Measurements from ENCODE around the gene FNDC3B. TPM values are rescaled to one million over a fixed set of nuclear protein-coding genes. Genes with fewer than 3 reads are reported as not detected.
"Not testable (repeated sequence)": the region's sequence is repeated elsewhere in the genome, so short reads cannot be mapped to it uniquely, and the experiment has no call there.

FNDC3B gene
- total and polyA plus RNA-seq, 4 donors = 23.3 to 74.2 (median 32.9) TPM

DNA sequence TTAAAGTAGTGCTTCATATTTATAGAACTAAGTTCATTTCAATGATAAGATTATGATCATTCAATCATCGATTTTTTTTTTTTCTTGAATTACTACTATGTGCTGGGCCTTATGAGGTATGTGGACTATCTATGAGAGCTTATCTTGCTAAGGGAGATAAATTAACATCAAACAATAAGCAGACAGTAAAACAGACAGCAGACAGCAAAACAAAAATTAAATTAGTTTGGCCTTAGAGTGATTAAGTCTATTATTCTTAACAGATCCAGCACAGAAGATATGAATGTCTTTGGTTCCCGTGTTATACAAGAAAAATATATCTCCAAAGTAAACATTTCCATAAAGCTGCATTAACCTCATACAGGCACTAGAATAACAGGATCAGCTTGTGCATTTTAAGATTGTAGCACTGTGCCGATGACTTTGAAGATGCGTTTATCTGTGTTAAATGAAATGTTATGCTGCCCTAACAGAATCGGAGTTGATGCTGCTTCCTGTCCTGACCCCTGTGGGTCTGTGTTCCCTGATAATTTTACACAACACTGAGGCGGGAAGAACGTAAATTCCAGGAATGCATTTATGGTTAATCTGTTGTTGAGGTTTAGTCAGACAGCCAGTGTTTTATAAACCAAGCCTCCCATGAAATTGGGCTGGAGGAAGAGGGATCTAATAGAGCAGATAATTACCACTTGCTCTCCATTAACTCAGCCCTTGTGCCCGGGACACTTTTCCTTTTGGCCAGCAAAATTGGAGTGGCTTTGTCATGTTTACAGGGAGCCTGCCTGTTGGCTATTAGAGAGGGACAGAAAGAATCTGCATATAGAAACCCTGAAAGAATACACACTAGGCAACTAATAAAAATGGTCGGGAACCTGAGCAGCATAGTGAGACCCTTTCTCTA is 328.1 kb downstream of the FNDC3B start:
- no peak overlapping the region for H3K9ac ChIP-seq (ENCODE audit: low read depth in 1 of 2, low read length in 2 of 2)
- H3K4me3 ChIP-seq (ENCODE audit: low read depth in 1 of 3, low read length in 3 of 3) = no peak overlapping the region
- no peaks in the 10 kb centered on the region for H3K9me3 ChIP-seq (ENCODE audit: control insufficient read depth in 4 of 4, low read length in 3 of 4)
- DNase-seq (ENCODE audit: low spot score) = no peak
- 81% methylated on average over 9 of the region's 9 CpGs for WGBS
- no peaks in the 10 kb centered on the region for H3K27me3 ChIP-seq (ENCODE audit: control insufficient read depth in 4 of 4, insufficient read depth in 4 of 4, low read length in 3 of 4)
- H3K27ac ChIP-seq (ENCODE audit: low read depth in 1 of 2, low read length in 2 of 2) = no peak overlapping the region
- peaks cover 0 to 14% (median 8%) of the 10 kb centered on the region in 4 donors for H3K4me1 ChIP-seq (ENCODE audit: control insufficient read depth in 4 of 4, insufficient read depth in 4 of 4, low read length in 3 of 4)
- H3K36me3 ChIP-seq (ENCODE audit: control insufficient read depth in 4 of 4, insufficient read depth in 3 of 4, low read depth in 1 of 4, low read length in 3 of 4) = peaks cover 0 to 27% (median 19%) of the 10 kb centered on the region in 4 donors
- TF ChIP-seq FOXA1 (IDR thresholded peaks at IDR 0.05) (no peak), NR2F2 (IDR thresholded peaks at IDR 0.05) (peak; percentile 40), EGR1 (IDR thresholded peaks at IDR 0.05; ENCODE audit: low read depth in 2 of 2) (no peak)

DNA sequence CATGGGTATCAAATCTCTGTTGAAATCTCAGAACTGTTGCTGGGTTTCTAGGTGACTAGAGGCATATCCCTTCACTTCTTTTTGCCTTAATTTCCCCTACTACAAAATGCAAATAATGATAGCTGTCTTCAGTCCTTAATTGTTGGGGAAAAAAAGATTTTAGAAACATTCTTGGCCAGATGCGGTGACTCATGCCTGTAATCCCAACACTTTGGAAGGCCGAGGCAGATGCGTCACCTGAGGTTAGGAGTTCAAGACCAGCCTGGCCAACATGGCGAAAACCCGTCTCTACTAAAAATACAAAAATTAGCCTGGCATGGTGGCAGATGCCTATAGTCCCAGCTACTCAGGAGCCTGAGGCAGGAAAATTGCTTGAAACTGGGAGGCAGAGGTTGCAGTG is 329.2 kb downstream of the FNDC3B start:
- H3K27me3 ChIP-seq (ENCODE audit: control insufficient read depth in 4 of 4, insufficient read depth in 4 of 4, low read length in 3 of 4); H3K9ac ChIP-seq (ENCODE audit: low read depth in 1 of 2, low read length in 2 of 2); H3K4me3 ChIP-seq (ENCODE audit: low read depth in 1 of 3, low read length in 3 of 3); H3K27ac ChIP-seq (ENCODE audit: low read depth in 1 of 2, low read length in 2 of 2); DNase-seq (ENCODE audit: low spot score); H3K9me3 ChIP-seq (ENCODE audit: control insufficient read depth in 4 of 4, low read length in 3 of 4): not testable (repeated sequence)
- H3K36me3 ChIP-seq (ENCODE audit: control insufficient read depth in 4 of 4, insufficient read depth in 3 of 4, low read depth in 1 of 4, low read length in 3 of 4) = peaks cover 0 to 22% (median 16%) of the 10 kb centered on the region in 4 donors
- 95% methylated on average over 5 of the region's 5 CpGs for WGBS
- peaks cover 0 to 14% (median 8%) of the 10 kb centered on the region in 4 donors for H3K4me1 ChIP-seq (ENCODE audit: control insufficient read depth in 4 of 4, insufficient read depth in 4 of 4, low read length in 3 of 4)

DNA sequence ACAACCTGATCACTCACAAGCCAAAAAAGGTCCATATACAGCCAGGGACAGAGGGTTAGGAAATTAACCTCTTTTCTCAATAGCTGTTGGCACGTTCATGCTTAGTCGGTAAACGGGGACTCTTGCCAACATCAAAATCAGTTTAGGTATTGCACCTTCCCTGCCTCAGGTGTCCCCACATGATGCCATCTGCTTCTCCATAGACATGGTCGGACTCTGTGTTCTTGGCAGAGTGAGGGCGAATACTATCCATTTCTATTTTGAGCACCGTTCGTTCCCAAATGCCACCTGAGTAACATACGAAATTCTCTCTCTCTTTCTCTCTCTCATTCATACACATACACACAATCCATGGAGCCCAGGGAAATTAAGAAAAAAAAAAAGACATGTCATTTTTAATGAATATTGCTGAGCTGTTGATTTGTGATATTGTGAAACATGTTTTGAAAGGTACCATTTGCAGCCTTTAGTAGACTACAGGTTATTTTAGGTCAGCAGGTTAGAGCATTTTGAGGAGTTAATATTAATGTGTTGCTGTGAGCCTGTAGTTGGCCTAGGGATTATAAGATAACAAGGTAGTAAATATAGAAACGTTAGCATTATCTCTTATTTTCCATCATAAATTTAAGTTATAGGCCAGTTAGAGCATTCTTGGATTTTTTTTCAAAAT is 330.3 kb downstream of the FNDC3B start:
- Histone ChIP-seq H3K9ac (ENCODE audit: low read depth in 1 of 2, low read length in 2 of 2) (no peak overlapping the region), H3K9me3 (ENCODE audit: control insufficient read depth in 4 of 4, low read length in 3 of 4) (no peaks in the 10 kb centered on the region), H3K27me3 (ENCODE audit: control insufficient read depth in 4 of 4, insufficient read depth in 4 of 4, low read length in 3 of 4) (no peaks in the 10 kb centered on the region), H3K4me3 (ENCODE audit: low read depth in 1 of 3, low read length in 3 of 3) (no peak overlapping the region), H3K27ac (ENCODE audit: low read depth in 1 of 2, low read length in 2 of 2) (peak overlapping the region; percentile 58), H3K36me3 (ENCODE audit: control insufficient read depth in 4 of 4, insufficient read depth in 3 of 4, low read depth in 1 of 4, low read length in 3 of 4) (peaks cover 0 to 20% (median 15%) of the 10 kb centered on the region in 4 donors), H3K4me1 (ENCODE audit: control insufficient read depth in 4 of 4, insufficient read depth in 4 of 4, low read length in 3 of 4) (peaks cover 0 to 14% (median 8%) of the 10 kb centered on the region in 4 donors)
- TF ChIP-seq SP1 (IDR thresholded peaks at IDR 0.05) (peak; percentile 67), RAD21 (IDR thresholded peaks at IDR 0.05) (peak; percentile 24 to 40), FOXA1 (IDR thresholded peaks at IDR 0.05) (no peak), HNF4A (conservative IDR thresholded peaks at IDR 0.05) (peak; percentile 61 to 63), TAF1 (conservative IDR thresholded peaks at IDR 0.05) (no peak), YY1 (IDR thresholded peaks at IDR 0.05) (peak; percentile 62), HNF4G (IDR thresholded peaks at IDR 0.05) (peak; percentile 9), JUND (IDR thresholded peaks at IDR 0.05) (peak; percentile 25 to 36), FOXA2 (IDR thresholded peaks at IDR 0.05) (peak; percentile 5), GABPA (IDR thresholded peaks at IDR 0.05 in 1 of 2, conservative IDR thresholded peaks at IDR 0.05 in 1 of 2) (no peak), NR2F2 (IDR thresholded peaks at IDR 0.05) (no peak), RXRA (IDR thresholded peaks at IDR 0.05) (peak; percentile 62 to 82), EGR1 (IDR thresholded peaks at IDR 0.05; ENCODE audit: low read depth in 2 of 2) (no peak)
- TF ChIP-seq, protein P1, sequence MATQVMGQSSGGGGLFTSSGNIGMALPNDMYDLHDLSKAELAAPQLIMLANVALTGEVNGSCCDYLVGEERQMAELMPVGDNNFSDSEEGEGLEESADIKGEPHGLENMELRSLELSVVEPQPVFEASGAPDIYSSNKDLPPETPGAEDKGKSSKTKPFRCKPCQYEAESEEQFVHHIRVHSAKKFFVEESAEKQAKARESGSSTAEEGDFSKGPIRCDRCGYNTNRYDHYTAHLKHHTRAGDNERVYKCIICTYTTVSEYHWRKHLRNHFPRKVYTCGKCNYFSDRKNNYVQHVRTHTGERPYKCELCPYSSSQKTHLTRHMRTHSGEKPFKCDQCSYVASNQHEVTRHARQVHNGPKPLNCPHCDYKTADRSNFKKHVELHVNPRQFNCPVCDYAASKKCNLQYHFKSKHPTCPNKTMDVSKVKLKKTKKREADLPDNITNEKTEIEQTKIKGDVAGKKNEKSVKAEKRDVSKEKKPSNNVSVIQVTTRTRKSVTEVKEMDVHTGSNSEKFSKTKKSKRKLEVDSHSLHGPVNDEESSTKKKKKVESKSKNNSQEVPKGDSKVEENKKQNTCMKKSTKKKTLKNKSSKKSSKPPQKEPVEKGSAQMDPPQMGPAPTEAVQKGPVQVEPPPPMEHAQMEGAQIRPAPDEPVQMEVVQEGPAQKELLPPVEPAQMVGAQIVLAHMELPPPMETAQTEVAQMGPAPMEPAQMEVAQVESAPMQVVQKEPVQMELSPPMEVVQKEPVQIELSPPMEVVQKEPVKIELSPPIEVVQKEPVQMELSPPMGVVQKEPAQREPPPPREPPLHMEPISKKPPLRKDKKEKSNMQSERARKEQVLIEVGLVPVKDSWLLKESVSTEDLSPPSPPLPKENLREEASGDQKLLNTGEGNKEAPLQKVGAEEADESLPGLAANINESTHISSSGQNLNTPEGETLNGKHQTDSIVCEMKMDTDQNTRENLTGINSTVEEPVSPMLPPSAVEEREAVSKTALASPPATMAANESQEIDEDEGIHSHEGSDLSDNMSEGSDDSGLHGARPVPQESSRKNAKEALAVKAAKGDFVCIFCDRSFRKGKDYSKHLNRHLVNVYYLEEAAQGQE (IDR thresholded peaks at IDR 0.05) = no peak
- TF ChIP-seq, protein P2, sequence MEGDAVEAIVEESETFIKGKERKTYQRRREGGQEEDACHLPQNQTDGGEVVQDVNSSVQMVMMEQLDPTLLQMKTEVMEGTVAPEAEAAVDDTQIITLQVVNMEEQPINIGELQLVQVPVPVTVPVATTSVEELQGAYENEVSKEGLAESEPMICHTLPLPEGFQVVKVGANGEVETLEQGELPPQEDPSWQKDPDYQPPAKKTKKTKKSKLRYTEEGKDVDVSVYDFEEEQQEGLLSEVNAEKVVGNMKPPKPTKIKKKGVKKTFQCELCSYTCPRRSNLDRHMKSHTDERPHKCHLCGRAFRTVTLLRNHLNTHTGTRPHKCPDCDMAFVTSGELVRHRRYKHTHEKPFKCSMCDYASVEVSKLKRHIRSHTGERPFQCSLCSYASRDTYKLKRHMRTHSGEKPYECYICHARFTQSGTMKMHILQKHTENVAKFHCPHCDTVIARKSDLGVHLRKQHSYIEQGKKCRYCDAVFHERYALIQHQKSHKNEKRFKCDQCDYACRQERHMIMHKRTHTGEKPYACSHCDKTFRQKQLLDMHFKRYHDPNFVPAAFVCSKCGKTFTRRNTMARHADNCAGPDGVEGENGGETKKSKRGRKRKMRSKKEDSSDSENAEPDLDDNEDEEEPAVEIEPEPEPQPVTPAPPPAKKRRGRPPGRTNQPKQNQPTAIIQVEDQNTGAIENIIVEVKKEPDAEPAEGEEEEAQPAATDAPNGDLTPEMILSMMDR (IDR thresholded peaks at IDR 0.05; ENCODE audit: low read depth, low read length, missing input control) = no peak
- TF ChIP-seq, protein P3, sequence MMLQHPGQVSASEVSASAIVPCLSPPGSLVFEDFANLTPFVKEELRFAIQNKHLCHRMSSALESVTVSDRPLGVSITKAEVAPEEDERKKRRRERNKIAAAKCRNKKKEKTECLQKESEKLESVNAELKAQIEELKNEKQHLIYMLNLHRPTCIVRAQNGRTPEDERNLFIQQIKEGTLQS (IDR thresholded peaks at IDR 0.05) = no peak
- TF ChIP-seq, protein P4, sequence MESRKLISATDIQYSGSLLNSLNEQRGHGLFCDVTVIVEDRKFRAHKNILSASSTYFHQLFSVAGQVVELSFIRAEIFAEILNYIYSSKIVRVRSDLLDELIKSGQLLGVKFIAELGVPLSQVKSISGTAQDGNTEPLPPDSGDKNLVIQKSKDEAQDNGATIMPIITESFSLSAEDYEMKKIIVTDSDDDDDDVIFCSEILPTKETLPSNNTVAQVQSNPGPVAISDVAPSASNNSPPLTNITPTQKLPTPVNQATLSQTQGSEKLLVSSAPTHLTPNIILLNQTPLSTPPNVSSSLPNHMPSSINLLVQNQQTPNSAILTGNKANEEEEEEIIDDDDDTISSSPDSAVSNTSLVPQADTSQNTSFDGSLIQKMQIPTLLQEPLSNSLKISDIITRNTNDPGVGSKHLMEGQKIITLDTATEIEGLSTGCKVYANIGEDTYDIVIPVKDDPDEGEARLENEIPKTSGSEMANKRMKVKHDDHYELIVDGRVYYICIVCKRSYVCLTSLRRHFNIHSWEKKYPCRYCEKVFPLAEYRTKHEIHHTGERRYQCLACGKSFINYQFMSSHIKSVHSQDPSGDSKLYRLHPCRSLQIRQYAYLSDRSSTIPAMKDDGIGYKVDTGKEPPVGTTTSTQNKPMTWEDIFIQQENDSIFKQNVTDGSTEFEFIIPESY (IDR thresholded peaks at IDR 0.05) = no peak
- TF ChIP-seq, protein P5, sequence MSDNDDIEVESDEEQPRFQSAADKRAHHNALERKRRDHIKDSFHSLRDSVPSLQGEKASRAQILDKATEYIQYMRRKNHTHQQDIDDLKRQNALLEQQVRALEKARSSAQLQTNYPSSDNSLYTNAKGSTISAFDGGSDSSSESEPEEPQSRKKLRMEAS (IDR thresholded peaks at IDR 0.05) = no peak
- 34% methylated on average over 9 of the region's 9 CpGs for WGBS
- DNase-seq (ENCODE audit: low spot score) = no peak

Data from liver (tissue), 9 donors.